Measurements from ENCODE around the gene PIK3C2A.

DNA sequence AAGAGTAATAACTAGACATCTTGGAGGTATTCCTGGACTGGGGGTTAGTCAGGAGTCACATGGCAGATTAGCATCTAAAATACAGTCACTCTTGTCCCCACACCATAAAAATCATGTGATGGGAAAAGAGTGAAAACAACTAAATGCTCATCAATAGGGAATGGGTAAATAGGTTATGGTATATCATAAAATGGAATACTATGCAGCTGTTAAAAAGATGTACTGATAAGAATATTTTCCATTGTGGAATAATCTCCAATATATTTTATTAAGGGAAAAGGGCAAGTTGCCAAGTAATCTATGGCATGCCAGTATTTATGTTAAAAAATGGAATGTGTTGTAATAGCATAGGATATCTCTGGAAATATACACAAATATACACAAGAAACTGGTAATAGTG is 6.6 kb upstream of the PIK3C2A start:
- TF ChIP-seq, protein P1, sequence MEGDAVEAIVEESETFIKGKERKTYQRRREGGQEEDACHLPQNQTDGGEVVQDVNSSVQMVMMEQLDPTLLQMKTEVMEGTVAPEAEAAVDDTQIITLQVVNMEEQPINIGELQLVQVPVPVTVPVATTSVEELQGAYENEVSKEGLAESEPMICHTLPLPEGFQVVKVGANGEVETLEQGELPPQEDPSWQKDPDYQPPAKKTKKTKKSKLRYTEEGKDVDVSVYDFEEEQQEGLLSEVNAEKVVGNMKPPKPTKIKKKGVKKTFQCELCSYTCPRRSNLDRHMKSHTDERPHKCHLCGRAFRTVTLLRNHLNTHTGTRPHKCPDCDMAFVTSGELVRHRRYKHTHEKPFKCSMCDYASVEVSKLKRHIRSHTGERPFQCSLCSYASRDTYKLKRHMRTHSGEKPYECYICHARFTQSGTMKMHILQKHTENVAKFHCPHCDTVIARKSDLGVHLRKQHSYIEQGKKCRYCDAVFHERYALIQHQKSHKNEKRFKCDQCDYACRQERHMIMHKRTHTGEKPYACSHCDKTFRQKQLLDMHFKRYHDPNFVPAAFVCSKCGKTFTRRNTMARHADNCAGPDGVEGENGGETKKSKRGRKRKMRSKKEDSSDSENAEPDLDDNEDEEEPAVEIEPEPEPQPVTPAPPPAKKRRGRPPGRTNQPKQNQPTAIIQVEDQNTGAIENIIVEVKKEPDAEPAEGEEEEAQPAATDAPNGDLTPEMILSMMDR (IDR thresholded peaks at IDR 0.05; ENCODE audit: low read depth, low read length, poor library complexity, severe bottlenecking) = no peak
- no peak for TF ChIP-seq EZH2phosphoT487 (IDR thresholded peaks at IDR 0.05; ENCODE audit: borderline replicate concordance, low read length)

All from DOHH2 (cell line).